ENCODE results near the gene PTPN4. TPM values are rescaled to one million over a fixed set of nuclear protein-coding genes. Genes with fewer than 3 reads are reported as not detected.

The PTPN4 gene
- total RNA-seq, 1 donor from 2014 or later, result 37.4 TPM

DNA sequence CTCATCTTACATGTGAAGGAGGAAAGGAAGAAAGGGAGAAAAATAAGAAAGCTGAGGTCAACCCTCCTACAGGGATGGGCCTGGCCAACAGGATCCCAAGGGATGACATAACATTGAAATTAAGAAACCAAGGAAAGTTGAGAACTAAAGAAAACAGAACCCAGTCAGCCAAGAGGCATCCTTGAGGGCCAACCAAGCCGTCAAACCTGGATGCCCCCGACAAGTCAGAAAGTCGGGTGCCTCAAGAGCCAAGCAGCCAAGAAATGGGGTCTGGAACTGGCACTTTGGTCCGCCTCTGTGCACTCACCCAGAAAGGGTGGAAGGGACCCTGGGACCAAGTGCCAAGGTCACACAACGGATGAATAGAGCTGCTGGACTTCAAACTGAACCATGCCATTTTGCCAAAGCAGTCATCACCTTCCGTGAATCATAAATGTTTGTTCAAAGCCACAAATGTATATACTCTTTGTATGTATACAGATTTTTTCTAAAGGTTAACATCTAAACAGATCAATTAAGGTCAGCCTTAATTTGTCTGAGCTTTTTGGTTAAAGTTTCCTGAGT is 27.0 kb upstream of the PTPN4 start:
- Mint-ChIP-seq H3K36me3 (no peaks in the 10 kb centered on the region), H3K27ac (peak overlapping the region; percentile 33), H3K27me3 (no peaks in the 10 kb centered on the region), H3K4me3 (no peak overlapping the region), H3K9me3 (peaks cover 3% of the 10 kb centered on the region), H3K4me1 (ENCODE audit: unreplicated experiment) (peaks cover 37% of the 10 kb centered on the region)
- no peak for DNase-seq (ENCODE audit: extremely low spot score, unreplicated experiment)
- TF ChIP-seq, protein P1, sequence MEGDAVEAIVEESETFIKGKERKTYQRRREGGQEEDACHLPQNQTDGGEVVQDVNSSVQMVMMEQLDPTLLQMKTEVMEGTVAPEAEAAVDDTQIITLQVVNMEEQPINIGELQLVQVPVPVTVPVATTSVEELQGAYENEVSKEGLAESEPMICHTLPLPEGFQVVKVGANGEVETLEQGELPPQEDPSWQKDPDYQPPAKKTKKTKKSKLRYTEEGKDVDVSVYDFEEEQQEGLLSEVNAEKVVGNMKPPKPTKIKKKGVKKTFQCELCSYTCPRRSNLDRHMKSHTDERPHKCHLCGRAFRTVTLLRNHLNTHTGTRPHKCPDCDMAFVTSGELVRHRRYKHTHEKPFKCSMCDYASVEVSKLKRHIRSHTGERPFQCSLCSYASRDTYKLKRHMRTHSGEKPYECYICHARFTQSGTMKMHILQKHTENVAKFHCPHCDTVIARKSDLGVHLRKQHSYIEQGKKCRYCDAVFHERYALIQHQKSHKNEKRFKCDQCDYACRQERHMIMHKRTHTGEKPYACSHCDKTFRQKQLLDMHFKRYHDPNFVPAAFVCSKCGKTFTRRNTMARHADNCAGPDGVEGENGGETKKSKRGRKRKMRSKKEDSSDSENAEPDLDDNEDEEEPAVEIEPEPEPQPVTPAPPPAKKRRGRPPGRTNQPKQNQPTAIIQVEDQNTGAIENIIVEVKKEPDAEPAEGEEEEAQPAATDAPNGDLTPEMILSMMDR (conservative IDR thresholded peaks at IDR 0.05), result no peak

DNA sequence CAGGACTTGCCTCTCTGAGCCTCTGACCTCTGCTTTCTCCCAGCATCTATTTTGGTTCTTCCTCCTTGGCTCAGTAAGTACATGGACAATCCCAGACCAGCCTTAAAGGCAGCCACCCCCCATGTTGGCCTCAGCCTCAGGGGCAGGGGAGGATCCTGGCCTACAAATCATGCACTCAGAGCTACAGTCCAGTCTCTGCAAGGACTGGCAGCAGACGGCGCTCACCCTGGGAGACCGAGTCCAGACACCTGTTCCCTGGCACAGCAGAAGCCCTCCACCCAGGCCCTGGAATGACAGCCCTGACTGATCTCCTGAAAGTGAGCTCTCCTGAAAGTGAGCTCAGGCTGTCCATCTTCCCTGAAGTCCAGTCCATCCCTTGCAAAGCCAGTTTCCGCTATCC is 25.7 kb upstream of the PTPN4 start:
- TF ChIP-seq, protein P1 (conservative IDR thresholded peaks at IDR 0.05), result no peak
- H3K27ac Mint-ChIP-seq, result no peak overlapping the region
- H3K4me3 Mint-ChIP-seq, result no peak overlapping the region
- H3K27me3 Mint-ChIP-seq, result no peaks in the 10 kb centered on the region
- no peaks in the 10 kb centered on the region for H3K36me3 Mint-ChIP-seq
- no peak for DNase-seq (ENCODE audit: extremely low spot score, unreplicated experiment)
- H3K4me1 Mint-ChIP-seq (ENCODE audit: unreplicated experiment), result peaks cover 37% of the 10 kb centered on the region
- H3K9me3 Mint-ChIP-seq, result peaks cover 3% of the 10 kb centered on the region

DNA sequence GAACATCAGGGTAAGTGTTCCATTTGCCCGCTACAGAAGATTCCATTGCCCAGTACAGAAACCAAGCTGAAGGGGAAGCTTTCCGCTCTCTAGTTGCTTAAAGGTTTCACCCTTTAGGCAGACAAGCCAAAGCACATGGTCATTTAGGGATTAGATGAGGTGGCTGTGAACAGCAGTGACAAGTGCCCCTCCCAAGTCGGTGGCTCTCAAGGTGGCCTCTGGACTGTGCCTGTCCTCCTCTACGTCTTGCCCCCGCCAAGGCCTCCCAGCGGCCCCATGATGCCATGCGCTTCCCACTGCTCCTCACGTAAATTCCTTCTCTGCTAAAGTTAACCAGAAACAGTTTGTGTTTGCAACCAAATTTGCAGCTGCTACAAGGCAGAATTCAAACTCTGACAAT is 24.2 kb upstream of the PTPN4 start:
- TF ChIP-seq, protein P1 (conservative IDR thresholded peaks at IDR 0.05), result no peak
- Mint-ChIP-seq H3K36me3 (no peaks in the 10 kb centered on the region), H3K27ac (no peak overlapping the region), H3K4me1 (ENCODE audit: unreplicated experiment) (peaks cover 32% of the 10 kb centered on the region), H3K9me3 (peaks cover 3% of the 10 kb centered on the region), H3K4me3 (no peak overlapping the region), H3K27me3 (no peaks in the 10 kb centered on the region)
- no peak for DNase-seq (ENCODE audit: extremely low spot score, unreplicated experiment)

DNA sequence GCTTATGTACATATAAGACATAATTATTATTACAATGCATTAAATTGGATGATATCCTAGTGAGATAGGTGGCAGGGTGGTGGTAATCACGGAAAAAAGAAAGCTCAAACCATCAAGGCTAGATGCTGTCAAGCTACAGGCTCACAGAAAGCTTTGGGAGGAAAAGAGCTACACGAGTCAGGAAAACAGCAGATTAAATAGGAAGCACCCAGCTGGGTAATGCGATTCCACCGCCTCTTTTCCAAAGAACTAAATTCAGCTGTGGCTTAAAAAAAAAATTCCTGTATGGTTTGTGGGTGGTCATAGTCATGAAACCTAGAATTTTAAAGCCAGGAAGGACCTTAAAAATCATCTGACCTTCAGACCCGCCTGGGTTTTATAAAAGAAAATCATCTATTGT is 23.7 kb upstream of the PTPN4 start:
- Mint-ChIP-seq H3K4me3 (no peak overlapping the region), H3K27me3 (no peaks in the 10 kb centered on the region), H3K27ac (no peak overlapping the region), H3K4me1 (ENCODE audit: unreplicated experiment) (peaks cover 31% of the 10 kb centered on the region), H3K9me3 (peaks cover 3% of the 10 kb centered on the region), H3K36me3 (no peaks in the 10 kb centered on the region)
- no peak for DNase-seq (ENCODE audit: extremely low spot score, unreplicated experiment)
- TF ChIP-seq, protein P1 (conservative IDR thresholded peaks at IDR 0.05), result no peak

DNA sequence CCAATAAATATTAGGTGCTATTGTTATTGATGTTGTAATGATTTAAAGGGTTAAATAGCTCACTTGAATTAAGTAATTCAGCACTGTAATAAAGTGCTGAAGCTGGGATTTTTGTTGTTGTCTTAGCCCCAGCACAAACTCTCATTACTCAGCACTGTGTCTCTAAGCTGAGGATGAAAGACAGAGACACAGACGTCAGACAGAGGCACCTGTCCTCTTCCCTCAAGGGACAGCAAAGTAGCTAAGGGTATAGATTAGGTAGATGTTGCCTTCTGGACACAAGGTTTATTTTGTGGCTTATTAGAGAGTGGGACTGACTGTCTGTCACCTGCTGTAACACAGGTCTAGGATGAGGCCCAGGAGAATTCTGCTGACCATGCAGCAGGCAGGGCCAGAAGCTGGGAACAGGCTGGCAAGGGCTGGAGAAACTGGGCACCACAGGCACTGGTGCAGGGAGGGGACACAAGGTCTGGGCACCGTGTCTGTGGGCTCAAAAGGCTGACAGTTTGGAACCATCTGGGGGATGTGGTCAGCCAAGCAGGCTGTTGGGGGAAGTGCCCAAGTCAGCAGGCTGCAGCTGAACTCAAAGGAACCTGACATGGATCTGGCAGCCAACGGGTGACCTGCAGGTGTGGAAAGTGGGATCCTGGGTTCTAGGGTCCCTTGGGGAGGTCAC is 20.0 kb upstream of the PTPN4 start:
- no peak overlapping the region for H3K27ac Mint-ChIP-seq
- no peak for DNase-seq (ENCODE audit: extremely low spot score, unreplicated experiment)
- peaks cover 12% of the 10 kb centered on the region for H3K4me1 Mint-ChIP-seq (ENCODE audit: unreplicated experiment)
- no peaks in the 10 kb centered on the region for H3K9me3 Mint-ChIP-seq
- H3K4me3 Mint-ChIP-seq, result no peak overlapping the region
- H3K27me3 Mint-ChIP-seq, result peaks cover 9% of the 10 kb centered on the region
- TF ChIP-seq, protein P1 (conservative IDR thresholded peaks at IDR 0.05), result no peak
- H3K36me3 Mint-ChIP-seq, result no peaks in the 10 kb centered on the region
